GM12865 (cell line): ENCODE measurements around the gene TDRD9.
A peak's percentile ranks its signal among the peaks of the same experiment; 100 is the strongest.

Experiments used
- DNase-seq: peaks from one replicate; pipeline ENCODE4 v3.0.0; 2010; ENCODE audit warnings: low read depth
- H3K4me3 ChIP-seq: 2 replicates; pipeline ENCODE4 v1.5.1; 2011; ENCODE audit warnings: mild to moderate bottlenecking, low read depth, low read length, control low read depth
- TF ChIP-seq, protein P1 (sequence below): IDR thresholded peaks from 2 replicates; pipeline ENCODE4 v1.5.1; 2011; ENCODE audit warnings: low read length, control low read depth, low read depth, inconsistent platforms; ENCODE audit not compliant: insufficient read depth; ENCODE audit errors: missing control alignments

TDRD9 gene

DNA sequence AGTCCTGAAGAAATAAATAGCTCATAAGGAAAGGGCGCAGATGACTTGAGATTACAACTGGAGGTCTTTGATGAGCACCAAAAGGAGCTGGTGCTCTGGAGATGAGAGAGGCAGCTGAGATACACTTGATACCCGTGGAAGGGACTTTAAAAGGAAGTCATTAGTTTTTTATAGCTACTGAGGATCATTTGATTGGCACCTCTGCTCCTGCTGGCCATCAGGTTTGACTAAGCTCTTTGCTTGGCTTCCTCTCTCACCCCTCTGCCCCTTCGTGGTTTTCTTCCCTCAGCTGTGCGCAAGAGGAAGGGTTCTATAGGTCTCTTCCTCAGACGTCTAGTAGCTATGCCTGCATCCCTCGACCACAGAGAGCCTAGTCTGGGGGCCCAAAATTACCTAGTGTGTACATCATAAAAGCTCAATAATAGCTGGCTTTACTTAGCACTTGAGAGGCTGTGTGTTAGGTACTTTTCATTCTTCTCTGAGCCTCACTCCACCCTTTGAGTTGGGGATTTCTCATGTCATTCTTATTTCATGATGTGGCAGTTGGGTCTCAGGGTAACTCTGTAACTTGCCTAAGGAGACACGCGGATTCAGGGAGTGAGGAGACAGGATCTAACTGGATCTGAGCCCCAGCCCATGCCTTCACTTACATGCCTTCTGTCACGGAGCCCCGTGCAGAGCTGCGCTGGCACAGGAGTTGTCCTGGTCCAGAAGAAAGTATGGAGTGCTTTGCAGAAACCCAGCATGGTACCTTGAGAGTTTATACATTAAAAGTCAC, 88.8 kb downstream of the TDRD9 start:
- peak; percentile 5 for DNase-seq
- TF ChIP-seq, protein P1, sequence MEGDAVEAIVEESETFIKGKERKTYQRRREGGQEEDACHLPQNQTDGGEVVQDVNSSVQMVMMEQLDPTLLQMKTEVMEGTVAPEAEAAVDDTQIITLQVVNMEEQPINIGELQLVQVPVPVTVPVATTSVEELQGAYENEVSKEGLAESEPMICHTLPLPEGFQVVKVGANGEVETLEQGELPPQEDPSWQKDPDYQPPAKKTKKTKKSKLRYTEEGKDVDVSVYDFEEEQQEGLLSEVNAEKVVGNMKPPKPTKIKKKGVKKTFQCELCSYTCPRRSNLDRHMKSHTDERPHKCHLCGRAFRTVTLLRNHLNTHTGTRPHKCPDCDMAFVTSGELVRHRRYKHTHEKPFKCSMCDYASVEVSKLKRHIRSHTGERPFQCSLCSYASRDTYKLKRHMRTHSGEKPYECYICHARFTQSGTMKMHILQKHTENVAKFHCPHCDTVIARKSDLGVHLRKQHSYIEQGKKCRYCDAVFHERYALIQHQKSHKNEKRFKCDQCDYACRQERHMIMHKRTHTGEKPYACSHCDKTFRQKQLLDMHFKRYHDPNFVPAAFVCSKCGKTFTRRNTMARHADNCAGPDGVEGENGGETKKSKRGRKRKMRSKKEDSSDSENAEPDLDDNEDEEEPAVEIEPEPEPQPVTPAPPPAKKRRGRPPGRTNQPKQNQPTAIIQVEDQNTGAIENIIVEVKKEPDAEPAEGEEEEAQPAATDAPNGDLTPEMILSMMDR, result no peak

DNA sequence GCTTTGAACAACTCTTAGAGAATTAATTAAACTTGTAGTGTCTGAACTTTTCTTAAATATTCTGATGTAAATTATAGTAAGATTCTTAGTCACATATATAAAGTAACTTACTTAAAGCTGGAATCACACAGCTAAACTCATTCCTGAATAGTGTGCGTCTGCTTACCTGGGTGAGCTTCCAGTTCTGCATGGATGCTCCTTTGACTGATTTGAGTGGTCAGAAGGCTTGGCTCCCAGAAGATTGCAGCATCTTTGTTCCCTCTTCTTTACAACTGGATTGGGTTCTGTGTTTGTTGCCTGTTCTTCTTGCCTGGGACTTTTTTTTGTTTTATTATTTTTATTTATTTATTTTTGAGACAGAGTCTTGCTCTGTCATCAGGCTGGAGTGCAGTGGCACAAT, 90.8 kb downstream of the TDRD9 start:
- TF ChIP-seq, protein P1, result no peak
- no peak overlapping the region for H3K4me3 ChIP-seq
- DNase-seq, result no peak

More for the DNA sequence above, 88.8 kb downstream of the TDRD9 start:
- H3K4me3 ChIP-seq, result no peak overlapping the region

DNA sequence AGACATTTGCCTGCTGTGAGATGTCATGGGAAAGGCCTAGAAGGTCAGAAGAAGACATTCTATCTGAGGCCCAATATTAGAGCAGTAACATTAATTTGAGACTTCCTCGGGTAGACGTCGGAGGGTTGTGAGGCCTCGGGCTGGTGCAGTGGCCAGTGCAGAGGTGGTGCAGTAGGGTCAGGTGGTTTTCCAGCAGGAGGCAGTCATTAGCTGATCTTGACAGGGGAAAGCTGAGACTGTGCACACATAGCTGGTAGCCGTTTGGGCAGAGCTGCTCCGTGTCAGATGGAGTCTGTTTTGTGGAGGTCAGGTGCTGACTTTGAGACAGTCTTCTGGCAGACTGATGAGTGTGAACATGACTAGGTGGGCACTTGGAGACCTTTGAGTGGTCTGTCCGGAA, 91.5 kb downstream of the TDRD9 start:
- no peak overlapping the region for H3K4me3 ChIP-seq
- DNase-seq, result no peak
- TF ChIP-seq, protein P1, result no peak

DNA sequence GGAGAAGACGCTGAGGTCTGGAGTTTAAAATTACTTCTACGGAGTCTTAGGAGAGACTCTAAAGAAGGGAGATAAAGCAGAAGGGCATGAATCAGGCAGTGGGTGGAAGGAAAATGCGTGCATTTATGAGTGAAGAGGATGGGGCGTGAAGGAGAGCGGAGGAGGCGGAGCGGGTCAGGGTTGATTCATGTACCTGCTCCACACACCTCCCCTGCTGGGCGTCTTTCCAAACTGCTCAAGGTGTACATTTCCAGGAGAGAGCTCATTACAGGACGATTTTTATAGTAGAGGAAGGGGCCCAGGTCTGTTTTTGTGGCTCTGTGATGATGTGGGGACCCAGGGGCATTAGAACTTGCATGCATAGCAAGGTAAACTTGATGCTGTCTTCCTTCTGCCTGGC, 92.2 kb downstream of the TDRD9 start:
- no peak for DNase-seq
- TF ChIP-seq, protein P1, result no peak
- H3K4me3 ChIP-seq, result no peak overlapping the region

DNA sequence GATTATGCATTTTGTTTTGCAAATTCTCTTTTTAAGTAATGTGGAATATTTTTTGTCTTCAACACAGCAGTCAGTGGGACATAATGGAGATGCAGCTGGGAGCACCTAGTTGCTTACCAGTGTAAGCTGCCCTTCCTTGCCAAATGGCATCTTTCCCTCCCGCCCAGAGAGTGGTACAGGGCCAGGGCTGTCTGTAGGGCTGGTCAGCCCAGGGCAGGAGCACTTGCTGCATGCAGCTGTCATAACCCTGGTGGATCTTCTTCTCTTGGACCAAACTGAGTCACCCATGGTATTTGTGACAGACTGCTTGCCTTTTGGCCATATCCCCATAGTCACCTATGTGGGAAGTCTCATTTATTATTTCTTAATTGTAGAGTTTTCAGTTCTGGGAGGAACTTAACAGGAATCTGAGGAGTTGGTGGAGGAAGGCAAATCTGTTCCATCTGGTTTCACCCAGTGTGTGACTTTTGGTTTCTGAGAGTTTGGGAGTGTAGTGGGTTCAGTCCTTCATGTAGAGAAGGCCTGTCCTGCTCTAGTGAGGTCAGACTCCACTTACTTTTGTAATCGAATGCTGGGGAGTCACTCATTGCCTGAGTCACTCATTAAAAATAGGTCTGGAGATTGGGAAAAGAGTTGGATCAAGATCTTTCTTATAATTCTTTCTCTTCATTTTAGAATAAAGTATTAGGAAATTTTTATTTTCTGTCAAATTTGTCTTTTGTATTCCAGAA, 95.2 kb downstream of the TDRD9 start:
- TF ChIP-seq, protein P1, result no peak
- H3K4me3 ChIP-seq, result no peak overlapping the region
- no peak for DNase-seq

DNA sequence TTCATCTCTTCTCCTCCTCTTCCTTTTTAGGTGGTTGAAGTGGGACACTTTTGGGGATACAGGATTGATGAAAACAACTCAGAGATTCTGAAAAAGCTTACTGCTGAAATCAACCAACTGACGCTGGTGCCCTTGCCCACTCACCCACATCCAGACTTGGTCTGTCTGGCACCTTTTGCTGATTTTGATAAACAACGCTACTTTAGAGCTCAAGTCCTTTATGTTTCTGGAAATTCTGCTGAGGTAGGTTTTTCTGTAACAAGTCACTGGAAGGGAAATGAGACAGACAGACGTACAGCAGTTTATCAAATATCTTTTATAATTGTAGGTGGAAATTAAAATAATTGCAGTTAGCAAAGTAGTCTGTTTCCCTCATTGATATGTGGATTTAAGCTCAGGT, 97.3 kb downstream of the TDRD9 start:
- TF ChIP-seq, protein P1, result no peak
- DNase-seq, result no peak
- no peak overlapping the region for H3K4me3 ChIP-seq
